Kidney (tissue), 14 donors: ENCODE results near the gene RABL3. TPM values are rescaled to one million over a fixed set of nuclear protein-coding genes. Genes with fewer than 3 reads are reported as not detected.
"Not testable (repeated sequence)": the region's sequence is repeated elsewhere in the genome, so short reads cannot be mapped to it uniquely, and the experiment has no call there.

ENCODE experiments used
- DNase-seq, 5 donors: peaks; one replicate each; pipeline ENCODE4 v3.0.0-alpha.2; 2013 to 2020
- FAIRE-seq: peaks from 2 replicates; lab custom pipeline; 2012; peaks lifted over from hg19 to GRCh38; lab: Jason Lieb, UNC
- H3K27ac ChIP-seq, 2 donors: one replicate each; pipeline ENCODE4 v1.7.0; 2013; ENCODE audit warnings: low read depth in 2 of 2, low read length in 2 of 2, inconsistent platforms in 1 of 2
- H3K27me3 ChIP-seq: one replicate; pipeline ENCODE4 v1.7.1; 2013; ENCODE audit warnings: low read length, inconsistent platforms; ENCODE audit not compliant: control insufficient read depth, insufficient read depth
- H3K36me3 ChIP-seq, 3 donors: one replicate each; pipeline versions ENCODE4 v1.7.0 to v1.7.1; 2013; ENCODE audit warnings: low read length in 3 of 3, control low read depth in 1 of 3, inconsistent platforms in 1 of 3; ENCODE audit not compliant: insufficient read depth in 3 of 3, control insufficient read depth in 2 of 3
- H3K4me1 ChIP-seq, 3 donors: one replicate each; pipeline versions ENCODE4 v1.7.0 to v1.7.1; 2013; ENCODE audit warnings: low read length in 3 of 3, inconsistent platforms in 1 of 3, low read depth in 1 of 3; ENCODE audit not compliant: control insufficient read depth in 2 of 3, insufficient read depth in 2 of 3
- H3K4me3 ChIP-seq, 3 donors: one replicate each; pipeline versions ENCODE4 v1.7.0 to v1.8.1; 2013; ENCODE audit warnings: low read length in 3 of 3, control low read depth in 1 of 3, inconsistent platforms in 1 of 3
- H3K9ac ChIP-seq, 3 donors: one replicate each; pipeline versions ENCODE4 v1.7.0 to v1.7.1; 2013; ENCODE audit warnings: low read length in 3 of 3, control low read depth in 1 of 3, inconsistent platforms in 1 of 3
- H3K9me3 ChIP-seq, 3 donors: one replicate each; pipeline versions ENCODE4 v1.7.0 to v1.7.1; 2013; ENCODE audit warnings: low read length in 3 of 3, control low read depth in 1 of 3, inconsistent platforms in 1 of 3; ENCODE audit not compliant: control insufficient read depth in 2 of 3, insufficient read depth in 1 of 3
- intact Hi-C: fragments of 100-400 bp; cut with DNase I; formaldehyde crosslinking; loops from one replicate; pipeline ENCODE4 v1.11.1; 2022
- polyA plus RNA-seq: library from polyadenylated mRNA; stranded (reverse); fragments of 350-450 nt; fragmentation: Illumina TruSeq; extraction: RNeasy Lipid Tissue Mini Kit (QIAGEN cat#74804); gene quantifications from one replicate; pipeline ENCODE4 v1.2.3, GENCODE V29; 2014; ENCODE audit warnings: low read depth, low replicate concordance; ENCODE audit not compliant: insufficient read depth
- total RNA-seq: library from RNA; stranded (reverse); fragmentation: NEBNext Ultra II Directional; extraction: Animal tissue kit (Norgen Biotek cat#: 25700); gene quantifications from one replicate; pipeline ENCODE4 v1.2.1, GENCODE V29; 2021
- TF ChIP-seq, protein P1 (sequence below): IDR thresholded peaks from 3 replicates; pipeline ENCODE4 v1.5.1; 2012; ENCODE audit warnings: mild to moderate bottlenecking, moderate library complexity, borderline replicate concordance; ENCODE audit not compliant: insufficient read depth; ENCODE audit errors: extremely low read depth
- donor health status: control.
- donor health status: control.
- donor health status: control.
- donor health status: control.
- donor health status: control.
- donor health status: DM: yes; HTN: yes; CAD: no.
- donor health status: Normal renal cell carcinoma (clear cell type).

Gene RABL3
- total and polyA plus RNA-seq, 2 donors from 2014 or later, result 16.9 to 30.1 TPM

DNA sequence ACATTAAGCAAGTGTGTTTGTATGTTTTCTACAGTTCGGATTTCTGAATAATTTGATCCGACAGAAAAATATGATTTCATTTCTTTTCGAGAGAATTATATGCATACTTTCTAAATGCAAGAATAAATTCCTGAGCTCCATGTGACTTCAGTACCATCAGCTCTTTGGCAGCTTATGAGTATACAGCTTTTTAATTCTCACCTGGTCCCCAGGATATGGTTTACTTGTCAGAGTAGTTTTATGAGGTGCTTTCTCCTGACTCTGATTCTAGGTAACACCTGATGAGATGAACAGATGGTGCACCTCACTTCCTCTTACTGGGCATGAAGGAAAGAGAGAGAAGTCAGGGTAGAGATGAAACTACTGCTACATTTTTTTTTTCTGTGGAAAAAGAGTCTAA is 63.3 kb downstream of the RABL3 start:
- peaks cover 3 to 29% (median 23%) of the 10 kb centered on the region in 3 donors for H3K4me1 ChIP-seq
- peaks cover 0 to 6% (median 3%) of the 10 kb centered on the region in 3 donors for H3K36me3 ChIP-seq
- FAIRE-seq (no peak), DNase-seq (no peak)
- peak overlapping the region in 1 of 3 donors; percentile 34 for H3K9ac ChIP-seq
- intact Hi-C loops, result no loop called here
- TF ChIP-seq, protein P1, sequence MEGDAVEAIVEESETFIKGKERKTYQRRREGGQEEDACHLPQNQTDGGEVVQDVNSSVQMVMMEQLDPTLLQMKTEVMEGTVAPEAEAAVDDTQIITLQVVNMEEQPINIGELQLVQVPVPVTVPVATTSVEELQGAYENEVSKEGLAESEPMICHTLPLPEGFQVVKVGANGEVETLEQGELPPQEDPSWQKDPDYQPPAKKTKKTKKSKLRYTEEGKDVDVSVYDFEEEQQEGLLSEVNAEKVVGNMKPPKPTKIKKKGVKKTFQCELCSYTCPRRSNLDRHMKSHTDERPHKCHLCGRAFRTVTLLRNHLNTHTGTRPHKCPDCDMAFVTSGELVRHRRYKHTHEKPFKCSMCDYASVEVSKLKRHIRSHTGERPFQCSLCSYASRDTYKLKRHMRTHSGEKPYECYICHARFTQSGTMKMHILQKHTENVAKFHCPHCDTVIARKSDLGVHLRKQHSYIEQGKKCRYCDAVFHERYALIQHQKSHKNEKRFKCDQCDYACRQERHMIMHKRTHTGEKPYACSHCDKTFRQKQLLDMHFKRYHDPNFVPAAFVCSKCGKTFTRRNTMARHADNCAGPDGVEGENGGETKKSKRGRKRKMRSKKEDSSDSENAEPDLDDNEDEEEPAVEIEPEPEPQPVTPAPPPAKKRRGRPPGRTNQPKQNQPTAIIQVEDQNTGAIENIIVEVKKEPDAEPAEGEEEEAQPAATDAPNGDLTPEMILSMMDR, result no peak
- H3K9me3 ChIP-seq, result no peaks in the 10 kb centered on the region
- H3K27ac ChIP-seq, result peak overlapping the region; percentile 56 to 77
- peak overlapping the region; percentile 28 to 82 (median 81) for H3K4me3 ChIP-seq
- no peaks in the 10 kb centered on the region for H3K27me3 ChIP-seq

DNA sequence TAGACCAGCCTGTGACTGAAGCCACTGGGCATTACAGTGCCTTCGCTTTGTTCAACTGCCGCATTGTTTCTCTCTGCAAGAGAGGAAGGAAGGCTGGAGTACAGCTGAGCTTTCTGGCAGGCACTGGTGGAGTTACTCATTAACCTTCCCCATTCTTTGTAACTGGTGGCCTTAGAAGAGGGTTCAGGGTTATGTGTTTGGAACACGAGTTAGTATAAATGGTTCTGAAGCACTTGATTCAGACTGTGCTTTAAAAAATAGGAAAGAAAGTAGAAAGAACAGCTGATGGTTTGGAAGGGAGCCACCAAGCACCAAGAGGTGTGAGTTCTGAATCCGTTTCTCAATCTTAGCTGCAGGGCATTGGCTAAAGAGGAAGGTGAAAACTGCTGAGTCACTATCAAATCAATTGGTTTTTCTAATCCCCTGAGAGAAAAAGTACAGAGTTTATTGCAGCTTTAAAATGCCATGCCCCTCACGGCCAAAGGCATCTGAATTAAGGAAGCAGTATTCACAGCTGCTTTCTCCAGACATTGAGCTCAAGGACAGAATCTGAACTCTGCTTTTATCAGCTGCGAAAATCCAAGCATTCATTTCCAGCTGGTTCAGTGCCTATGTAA is 63.9 kb downstream of the RABL3 start:
- peak; percentile 96 for FAIRE-seq
- H3K9ac ChIP-seq, result peak overlapping the region in 1 of 3 donors; percentile 34
- H3K4me3 ChIP-seq, result peak overlapping the region in 2 of 3 donors; percentile 25 to 81
- H3K27ac ChIP-seq, result peak overlapping the region; percentile 56 to 77
- peaks cover 3 to 31% (median 26%) of the 10 kb centered on the region in 3 donors for H3K4me1 ChIP-seq
- H3K9me3 ChIP-seq, result no peaks in the 10 kb centered on the region
- DNase-seq, result peak in 4 of 5 donors; percentile 47 to 92 (median 77)
- intact Hi-C loops, result no loop called here
- H3K27me3 ChIP-seq, result no peaks in the 10 kb centered on the region
- peaks cover 0 to 8% (median 6%) of the 10 kb centered on the region in 3 donors for H3K36me3 ChIP-seq
- TF ChIP-seq, protein P1, result no peak

DNA sequence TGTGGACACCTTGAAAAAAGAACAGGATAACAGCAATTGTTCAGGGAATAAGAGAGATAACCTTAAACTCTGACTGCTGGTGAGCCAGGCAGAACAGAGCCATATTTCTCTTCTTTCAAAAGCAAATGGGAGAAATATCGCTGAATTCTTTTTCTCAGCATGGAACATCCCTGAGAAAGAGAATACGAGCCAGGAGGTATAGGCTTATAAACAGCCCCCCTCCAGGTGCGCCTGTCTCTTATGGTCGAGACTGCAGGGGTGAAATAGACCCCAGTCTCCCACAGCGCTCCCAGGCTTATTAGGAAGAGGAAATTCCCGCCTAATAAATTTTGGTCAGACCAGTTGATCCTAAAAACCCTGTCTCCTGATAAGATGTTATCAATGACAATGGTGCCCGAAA is 65.1 kb downstream of the RABL3 start:
- H3K36me3 ChIP-seq, H3K4me3 ChIP-seq, DNase-seq, H3K27me3 ChIP-seq, intact Hi-C loops, FAIRE-seq, H3K27ac ChIP-seq, H3K9me3 ChIP-seq, H3K9ac ChIP-seq: not testable (repeated sequence)
- peaks cover 3 to 26% (median 23%) of the 10 kb centered on the region in 3 donors for H3K4me1 ChIP-seq

DNA sequence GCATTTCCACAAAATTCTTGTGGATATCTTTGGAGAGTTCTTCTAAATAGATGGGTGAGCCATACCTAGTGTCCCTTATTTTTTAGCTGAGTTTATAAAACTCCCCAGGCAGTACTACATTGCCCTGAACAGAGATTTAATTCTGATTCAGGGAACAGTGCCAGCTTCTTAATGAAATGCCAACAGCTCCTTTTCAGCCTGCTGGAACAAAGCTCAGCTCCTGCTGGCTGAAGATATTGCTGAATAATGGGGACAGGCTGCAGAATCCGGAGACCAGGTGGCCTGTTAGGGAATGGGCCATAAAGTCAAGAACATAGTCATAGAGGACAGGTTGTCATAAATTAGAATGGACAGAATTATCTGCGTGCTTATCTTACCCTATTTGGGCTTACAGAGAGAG is 69.2 kb downstream of the RABL3 start:
- Histone ChIP-seq H3K9me3 (no peaks in the 10 kb centered on the region), H3K4me3 (no peak overlapping the region), H3K36me3 (peaks cover 0 to 25% (median 6%) of the 10 kb centered on the region in 3 donors), H3K27ac (no peak overlapping the region), H3K9ac (no peak overlapping the region), H3K4me1 (peaks cover 0 to 22% (median 14%) of the 10 kb centered on the region in 3 donors), H3K27me3 (no peaks in the 10 kb centered on the region)
- no peak for DNase-seq
- peak; percentile 11 for FAIRE-seq
- intact Hi-C loops, result no loop called here
- TF ChIP-seq, protein P1, result no peak
